Smooth muscle cell (in vitro differentiated cells): ENCODE data around the gene GALNT10. TPM values are rescaled to one million over a fixed set of nuclear protein-coding genes. Genes with fewer than 3 reads are reported as not detected.

Experiments used
- DNase-seq: peaks from one replicate; lab custom pipeline; 2025; ENCODE audit not compliant: unreplicated experiment; lab: John Stamatoyannopoulos, UW
- H2AFZ ChIP-seq: fragments of 200-600 bp; sonication (generic); 2 replicates; pipeline ENCODE4 v1.6.0; 2016; ENCODE audit warnings: antibody characterized with exemption, low read depth, mild to moderate bottlenecking
- H3F3A ChIP-seq: fragments of 200-600 bp; sonication (generic); 2 replicates; pipeline ENCODE4 v1.6.0; 2017; ENCODE audit warnings: antibody characterized with exemption, low read depth
- H3K27ac ChIP-seq: fragments of 200-600 bp; sonication (generic); 2 replicates; pipeline ENCODE4 v1.5.1; 2016; ENCODE audit warnings: low read depth, mild to moderate bottlenecking
- H3K27me3 ChIP-seq: fragments of 200-600 bp; sonication (generic); 2 replicates; pipeline ENCODE4 v1.6.1; 2016; ENCODE audit warnings: low read depth, mild to moderate bottlenecking
- H3K36me3 ChIP-seq: fragments of 200-600 bp; sonication (generic); 2 replicates; pipeline ENCODE4 v1.5.1; 2016; ENCODE audit warnings: low read depth
- H3K4me1 ChIP-seq: fragments of 200-600 bp; sonication (generic); 2 replicates; pipeline ENCODE4 v1.5.1; 2016; ENCODE audit warnings: low read depth
- H3K4me2 ChIP-seq: fragments of 200-600 bp; sonication (generic); 2 replicates; pipeline ENCODE4 v1.6.0; 2016; ENCODE audit warnings: mild to moderate bottlenecking
- H3K4me3 ChIP-seq: fragments of 200-600 bp; sonication (generic); 2 replicates; pipeline ENCODE4 v1.5.1; 2016; ENCODE audit warnings: mild to moderate bottlenecking
- H3K79me2 ChIP-seq: fragments of 200-600 bp; sonication (generic); 2 replicates; pipeline ENCODE4 v1.6.0; 2016; ENCODE audit warnings: low read depth, mild to moderate bottlenecking
- H3K9ac ChIP-seq: fragments of 200-600 bp; sonication (generic); 2 replicates; pipeline ENCODE4 v1.6.0; 2016; ENCODE audit warnings: low read depth
- H3K9me3 ChIP-seq: fragments of 200-600 bp; sonication (generic); replicated peaks from 2 replicates; pipeline ENCODE4 v1.5.1; 2016; ENCODE audit warnings: low read depth
- H4K20me1 ChIP-seq: fragments of 200-600 bp; sonication (generic); 2 replicates; pipeline ENCODE4 v1.6.0; 2016; ENCODE audit warnings: low read depth
- WGBS: methylation state at CpG from one replicate; pipeline ENCODE4 v1.1.7; 2016; ENCODE audit warnings: low lambda C conversion rate; 5-methylcytosine and 5-hydroxymethylcytosine counted together
- polyA plus RNA-seq: library from polyadenylated mRNA; unstranded; fragments of >200 nt; fragmentation: Nextera tagmentation; extraction: Ambion mirVana; gene quantifications from 2 replicates; pipeline ENCODE4 v1.2.1, GENCODE V29; 2016
- total RNA-seq: library from RNA; depleted of rRNA; stranded (reverse); fragments of >200 nt; gene quantifications from 2 replicates; pipeline ENCODE4 v1.2.3, GENCODE V29; 2014
- TF ChIP-seq, protein P1 (sequence below): fragments of 200-600 bp; sonication (generic); IDR thresholded peaks from 2 replicates; pipeline ENCODE4 v1.5.1; 2017; ENCODE audit warnings: borderline replicate concordance, mild to moderate bottlenecking, antibody characterized with exemption; ENCODE audit not compliant: insufficient read depth, poor library complexity, severe bottlenecking

GALNT10 gene
- total and polyA plus RNA-seq, 2 experiments from 2014 or later: 23.6 to 24.6 TPM

DNA sequence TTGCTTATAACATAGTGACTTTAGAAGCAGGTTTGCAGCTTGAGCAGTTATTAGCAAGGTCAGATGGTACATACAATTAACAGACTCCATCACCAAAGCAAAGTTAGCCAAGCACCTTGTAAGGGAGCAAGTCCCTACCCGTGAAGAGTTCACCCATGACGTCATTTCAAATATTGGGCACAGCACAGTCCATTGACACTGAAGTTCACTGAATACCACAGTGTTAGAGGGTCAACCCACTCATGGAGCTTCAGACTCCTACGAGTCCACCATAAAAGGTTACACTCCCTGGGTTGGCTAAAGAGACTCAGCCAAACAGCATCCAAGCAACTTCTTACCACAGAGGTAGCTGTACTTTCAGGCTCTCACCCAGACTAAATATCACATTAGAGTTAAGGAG lies 77.5 kb downstream of the GALNT10 start:
- Histone ChIP-seq H2AFZ (no peak overlapping the region), H3K79me2 (no peaks in the 10 kb centered on the region), H3K27ac (no peak overlapping the region), H3K4me3 (no peak overlapping the region), H3F3A (peaks cover 5% of the 10 kb centered on the region), H4K20me1 (no peaks in the 10 kb centered on the region), H3K4me1 (peaks cover 11% of the 10 kb centered on the region), H3K9ac (no peak overlapping the region), H3K4me2 (no peak overlapping the region), H3K36me3 (no peaks in the 10 kb centered on the region), H3K9me3 (no peaks in the 10 kb centered on the region), H3K27me3 (no peaks in the 10 kb centered on the region)
- 74% methylated on average over 3 of the region's 3 CpGs for WGBS
- DNase-seq: no peak
- TF ChIP-seq, protein P1, sequence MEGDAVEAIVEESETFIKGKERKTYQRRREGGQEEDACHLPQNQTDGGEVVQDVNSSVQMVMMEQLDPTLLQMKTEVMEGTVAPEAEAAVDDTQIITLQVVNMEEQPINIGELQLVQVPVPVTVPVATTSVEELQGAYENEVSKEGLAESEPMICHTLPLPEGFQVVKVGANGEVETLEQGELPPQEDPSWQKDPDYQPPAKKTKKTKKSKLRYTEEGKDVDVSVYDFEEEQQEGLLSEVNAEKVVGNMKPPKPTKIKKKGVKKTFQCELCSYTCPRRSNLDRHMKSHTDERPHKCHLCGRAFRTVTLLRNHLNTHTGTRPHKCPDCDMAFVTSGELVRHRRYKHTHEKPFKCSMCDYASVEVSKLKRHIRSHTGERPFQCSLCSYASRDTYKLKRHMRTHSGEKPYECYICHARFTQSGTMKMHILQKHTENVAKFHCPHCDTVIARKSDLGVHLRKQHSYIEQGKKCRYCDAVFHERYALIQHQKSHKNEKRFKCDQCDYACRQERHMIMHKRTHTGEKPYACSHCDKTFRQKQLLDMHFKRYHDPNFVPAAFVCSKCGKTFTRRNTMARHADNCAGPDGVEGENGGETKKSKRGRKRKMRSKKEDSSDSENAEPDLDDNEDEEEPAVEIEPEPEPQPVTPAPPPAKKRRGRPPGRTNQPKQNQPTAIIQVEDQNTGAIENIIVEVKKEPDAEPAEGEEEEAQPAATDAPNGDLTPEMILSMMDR: no peak

DNA sequence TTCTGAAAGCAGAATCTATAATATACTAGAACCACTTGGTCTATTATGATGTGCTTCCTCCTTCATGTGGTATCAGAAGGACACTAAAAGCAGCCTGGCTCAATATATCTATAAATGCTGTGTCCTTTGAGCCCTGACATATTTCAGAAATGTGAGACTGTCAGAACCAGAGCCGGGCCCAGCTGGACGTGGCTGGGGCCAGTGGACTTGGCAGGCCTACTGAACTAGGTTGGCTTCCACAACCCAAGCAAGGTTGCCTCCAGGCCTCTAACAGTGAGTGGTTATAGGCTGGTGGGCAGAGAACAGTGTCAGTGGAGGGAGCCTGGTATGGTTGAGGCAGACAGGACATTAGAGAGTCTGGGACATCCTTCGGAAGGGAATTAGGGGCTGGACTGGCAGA lies 78.9 kb downstream of the GALNT10 start:
- Histone ChIP-seq H3K36me3 (no peaks in the 10 kb centered on the region), H2AFZ (no peak overlapping the region), H3K4me1 (peaks cover 13% of the 10 kb centered on the region), H3F3A (peaks cover 5% of the 10 kb centered on the region), H3K4me2 (no peak overlapping the region), H3K4me3 (no peak overlapping the region), H4K20me1 (no peaks in the 10 kb centered on the region), H3K9ac (no peak overlapping the region), H3K27me3 (no peaks in the 10 kb centered on the region), H3K27ac (no peak overlapping the region), H3K9me3 (no peaks in the 10 kb centered on the region), H3K79me2 (no peaks in the 10 kb centered on the region)
- TF ChIP-seq, protein P1: no peak
- no peak for DNase-seq
- WGBS: 100% methylated on average over 3 of the region's 3 CpGs

DNA sequence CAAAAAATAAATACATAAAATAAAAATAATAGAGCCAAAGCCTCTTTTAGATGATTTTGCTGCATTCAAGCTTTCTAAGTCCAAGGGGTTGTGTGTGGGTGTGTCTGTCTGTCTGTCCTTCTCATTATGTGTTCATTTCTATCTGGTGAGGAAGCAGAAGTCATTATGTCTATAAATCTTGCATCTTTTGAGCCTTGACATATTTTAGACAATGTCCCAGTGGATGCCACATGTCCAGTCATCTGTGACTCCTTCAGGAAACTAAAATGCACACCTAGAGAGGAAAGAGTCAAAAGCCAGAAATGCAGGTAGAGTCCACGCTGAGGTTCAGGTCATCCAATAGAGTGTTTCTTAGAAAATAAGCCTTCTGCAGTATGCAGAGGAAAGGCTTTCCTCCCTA lies 80.9 kb downstream of the GALNT10 start:
- H2AFZ ChIP-seq: no peak overlapping the region
- no peak overlapping the region for H3K9ac ChIP-seq
- peaks cover 7% of the 10 kb centered on the region for H3F3A ChIP-seq
- no peaks in the 10 kb centered on the region for H3K9me3 ChIP-seq
- H3K4me2 ChIP-seq: no peak overlapping the region
- DNase-seq: no peak
- H3K27ac ChIP-seq: no peak overlapping the region
- no peak overlapping the region for H3K4me3 ChIP-seq
- H3K4me1 ChIP-seq: peaks cover 13% of the 10 kb centered on the region
- TF ChIP-seq, protein P1: no peak
- H3K36me3 ChIP-seq: no peaks in the 10 kb centered on the region
- H3K79me2 ChIP-seq: no peaks in the 10 kb centered on the region
- no peaks in the 10 kb centered on the region for H4K20me1 ChIP-seq
- WGBS: 93% methylated on average over 1 of the region's 1 CpG
- H3K27me3 ChIP-seq: no peaks in the 10 kb centered on the region

DNA sequence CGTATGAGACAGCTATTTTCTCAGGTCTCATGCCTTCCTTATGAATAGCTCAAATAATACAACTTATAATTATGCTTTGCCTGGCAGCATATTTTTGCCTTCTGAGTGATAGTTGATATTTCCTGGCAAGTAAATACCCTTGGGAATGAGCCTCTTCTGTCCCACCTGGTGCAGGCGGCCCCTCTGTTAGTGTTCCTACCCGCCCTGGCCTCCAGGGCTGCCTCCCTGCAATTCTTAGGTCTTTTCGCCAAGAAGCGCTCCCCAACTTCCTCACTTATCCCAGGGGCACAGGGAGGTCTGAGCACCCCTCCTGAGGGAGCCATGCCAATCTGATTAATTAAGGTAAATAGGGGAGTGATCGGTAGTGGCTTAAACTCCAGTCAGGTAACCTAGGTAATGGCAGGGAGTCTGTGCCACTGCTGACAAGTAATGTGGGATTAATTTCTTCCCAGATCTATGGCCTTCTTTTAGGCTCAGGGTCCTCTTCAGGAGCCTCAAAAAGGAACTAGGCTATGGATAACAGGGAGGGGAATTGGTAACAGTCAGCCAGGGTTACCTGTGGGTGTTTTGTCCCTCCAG lies 81.5 kb downstream of the GALNT10 start:
- Histone ChIP-seq H4K20me1 (no peaks in the 10 kb centered on the region), H3F3A (peaks cover 7% of the 10 kb centered on the region), H3K27ac (no peak overlapping the region), H3K79me2 (no peaks in the 10 kb centered on the region), H3K9ac (no peak overlapping the region), H3K9me3 (no peaks in the 10 kb centered on the region), H3K4me3 (no peak overlapping the region), H2AFZ (no peak overlapping the region), H3K27me3 (no peaks in the 10 kb centered on the region), H3K36me3 (no peaks in the 10 kb centered on the region), H3K4me2 (no peak overlapping the region), H3K4me1 (peaks cover 12% of the 10 kb centered on the region)
- 92% methylated on average over 6 of the region's 6 CpGs for WGBS
- TF ChIP-seq, protein P1: no peak
- DNase-seq: no peak
